Left renal pelvis (tissue), 4 donors: ENCODE measurements around the gene MNT. TPM values are rescaled to one million over a fixed set of nuclear protein-coding genes. Genes with fewer than 3 reads are reported as not detected.

Experiments used
- DNase-seq, 4 donors: peaks; one replicate each; pipeline ENCODE4 v3.0.0-alpha.2; 2013; ENCODE audit warnings: low read depth in 4 of 4, low spot score in 3 of 4
- polyA plus RNA-seq, 4 donors: library from polyadenylated mRNA; unstranded; fragments of 120-200 nt; gene quantifications; one replicate each; pipeline ENCODE4 v1.2.1, GENCODE V29; 2013; ENCODE audit not compliant: insufficient read length in 4 of 4

MNT gene
- polyA plus RNA-seq, 4 donors: 11.5 to 20.6 (median 15.6) TPM

- no peak for DNase-seq
Observed at GRCh38 chr17:2366747-2367494, 33.9 kb downstream of the MNT start.

- DNase-seq: no peak
Observed at GRCh38 chr17:2365132-2365531, 35.7 kb downstream of the MNT start.

- no peak for DNase-seq
Observed at GRCh38 chr17:2364763-2365116, 36.1 kb downstream of the MNT start.

GRCh38 chr17:2363851-2364762 is 36.8 kb downstream of the MNT start:
- no peak for DNase-seq

- DNase-seq: no peak
Observed at GRCh38 chr17:2363318-2363717, 37.5 kb downstream of the MNT start.

GRCh38 chr17:2362881-2363280 is 38.0 kb downstream of the MNT start:
- DNase-seq: no peak

GRCh38 chr17:2362416-2362815 is 38.4 kb downstream of the MNT start:
- no peak for DNase-seq

GRCh38 chr17:2362016-2362415 is 38.8 kb downstream of the MNT start:
- no peak for DNase-seq

- DNase-seq: no peak
Observed at GRCh38 chr17:2361010-2361760, 39.7 kb downstream of the MNT start.

- DNase-seq: no peak
Observed at GRCh38 chr17:2357931-2358434, 42.9 kb downstream of the MNT start.

GRCh38 chr17:2357237-2357636 is 43.6 kb downstream of the MNT start:
- no peak for DNase-seq

GRCh38 chr17:2354311-2354710 is 46.5 kb downstream of the MNT start:
- DNase-seq: no peak

GRCh38 chr17:2351269-2351668 is 49.6 kb downstream of the MNT start:
- DNase-seq: no peak

GRCh38 chr17:2347805-2348685 is 52.8 kb downstream of the MNT start:
- DNase-seq: peak in 1 of 4 donors; percentile 63

GRCh38 chr17:2346475-2346874 is 54.4 kb downstream of the MNT start:
- no peak for DNase-seq

- DNase-seq: no peak
Observed at GRCh38 chr17:2344528-2344927, 56.3 kb downstream of the MNT start.

- DNase-seq: no peak
Observed at GRCh38 chr17:2343421-2343820, 57.4 kb downstream of the MNT start.

- DNase-seq: no peak
Observed at GRCh38 chr17:2338315-2338657, 62.6 kb downstream of the MNT start.

GRCh38 chr17:2337544-2338314 is 63.1 kb downstream of the MNT start:
- DNase-seq: peak in 1 of 4 donors; percentile 7
